AG04450 (cell line): ENCODE results near the gene DAD1. TPM values are rescaled to one million over a fixed set of nuclear protein-coding genes. Genes with fewer than 3 reads are reported as not detected.

Experiments used
- CTCF ChIA-PET: fragments of 300-600, 350-600 bp; formaldehyde crosslinking; extraction: SDS; loops from one replicate; lab custom pipeline; 2022; ENCODE audit warnings: antibody characterized with exemption, inconsistent platforms; lab: Charles Lee
- POLR2A ChIA-PET: fragments of 350-600 bp; formaldehyde crosslinking; extraction: SDS; loops from one replicate; lab custom pipeline; 2021; ENCODE audit warnings: antibody characterized with exemption, inconsistent platforms; lab: Yijun Ruan, JAX
- DNase-seq: peaks from one replicate; pipeline ENCODE4 v3.0.0-alpha.2; 2011; ENCODE audit warnings: low read depth, low spot score
- H3K27ac ChIP-seq: one replicate; pipeline ENCODE4 v1.5.1; 2012; ENCODE audit warnings: low read depth, low read length, control low read depth
- H3K27me3 ChIP-seq: one replicate; pipeline ENCODE4 v1.6.0; 2012; ENCODE audit warnings: low read length; ENCODE audit not compliant: control insufficient read depth, insufficient read depth
- H3K4me3 ChIP-seq: 2 replicates; pipeline ENCODE4 v1.5.1; 2011; ENCODE audit warnings: mild to moderate bottlenecking, low read depth, low read length, control low read depth
- H3K9me3 ChIP-seq: 2 replicates; pipeline ENCODE4 v1.5.1; 2012; ENCODE audit warnings: low read length; ENCODE audit not compliant: control insufficient read depth, insufficient read depth
- polyA plus RNA-seq: library from polyadenylated mRNA; depleted of rRNA; stranded (reverse); fragments of >200 nt; gene quantifications from 2 replicates; pipeline ENCODE4 v1.2.3, GENCODE V29; 2011
- TF ChIP-seq, protein P1 (sequence below): IDR thresholded peaks from 2 replicates; pipeline ENCODE4 v1.5.1; 2011; ENCODE audit warnings: low read depth, low read length, control low read depth, inconsistent platforms

Gene DAD1
- polyA plus RNA-seq, 1 experiment: 467 TPM

DNA sequence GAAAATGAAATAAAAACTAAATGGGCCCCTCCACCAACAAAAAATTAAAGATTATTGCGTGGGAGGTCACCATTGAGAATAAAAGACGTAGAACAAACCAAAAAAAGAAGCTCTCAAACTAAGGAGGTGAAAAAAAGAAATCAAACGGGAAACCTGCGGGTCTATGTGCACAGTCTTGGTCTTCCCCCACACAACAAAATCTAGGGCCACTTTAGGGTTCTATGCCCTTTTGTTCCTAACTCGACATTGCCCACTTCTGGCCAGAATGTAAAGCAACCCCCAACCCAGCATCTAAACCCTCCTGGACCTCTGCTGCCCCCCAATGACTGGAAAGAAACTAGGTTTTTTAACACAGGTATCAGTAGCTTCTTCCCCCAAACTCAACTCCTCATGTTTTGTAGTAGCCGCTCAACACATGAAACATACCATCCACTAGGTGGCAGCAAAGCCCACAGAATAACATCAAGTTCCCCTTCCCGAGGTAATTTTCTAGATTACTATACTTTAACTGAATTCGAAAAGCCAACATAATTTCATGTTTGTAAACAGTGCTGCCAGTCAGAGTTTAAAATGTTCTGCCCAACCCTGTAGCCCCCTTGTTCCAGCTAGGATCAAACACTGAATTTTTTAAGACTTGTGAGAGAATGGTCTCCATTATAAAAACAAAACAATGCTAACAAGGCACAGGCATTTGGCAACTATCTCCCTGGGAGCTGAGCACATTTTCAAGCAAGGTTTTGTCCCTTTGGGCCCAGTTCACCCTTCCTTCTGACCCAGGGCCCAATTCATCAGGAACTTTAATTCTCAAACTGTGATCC is 18.7 kb downstream of the DAD1 start:
- POLR2A ChIA-PET: interaction anchor here (0.7 to 0.8 kb wide), 2 partner anchors 19 to 281 kb away, joined by 3 to 4 read pairs; no protein-coding TSS in a partner anchor
- no peak for DNase-seq
- TF ChIP-seq, protein P1, sequence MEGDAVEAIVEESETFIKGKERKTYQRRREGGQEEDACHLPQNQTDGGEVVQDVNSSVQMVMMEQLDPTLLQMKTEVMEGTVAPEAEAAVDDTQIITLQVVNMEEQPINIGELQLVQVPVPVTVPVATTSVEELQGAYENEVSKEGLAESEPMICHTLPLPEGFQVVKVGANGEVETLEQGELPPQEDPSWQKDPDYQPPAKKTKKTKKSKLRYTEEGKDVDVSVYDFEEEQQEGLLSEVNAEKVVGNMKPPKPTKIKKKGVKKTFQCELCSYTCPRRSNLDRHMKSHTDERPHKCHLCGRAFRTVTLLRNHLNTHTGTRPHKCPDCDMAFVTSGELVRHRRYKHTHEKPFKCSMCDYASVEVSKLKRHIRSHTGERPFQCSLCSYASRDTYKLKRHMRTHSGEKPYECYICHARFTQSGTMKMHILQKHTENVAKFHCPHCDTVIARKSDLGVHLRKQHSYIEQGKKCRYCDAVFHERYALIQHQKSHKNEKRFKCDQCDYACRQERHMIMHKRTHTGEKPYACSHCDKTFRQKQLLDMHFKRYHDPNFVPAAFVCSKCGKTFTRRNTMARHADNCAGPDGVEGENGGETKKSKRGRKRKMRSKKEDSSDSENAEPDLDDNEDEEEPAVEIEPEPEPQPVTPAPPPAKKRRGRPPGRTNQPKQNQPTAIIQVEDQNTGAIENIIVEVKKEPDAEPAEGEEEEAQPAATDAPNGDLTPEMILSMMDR: peak; percentile 68
- Histone ChIP-seq H3K4me3 (no peak overlapping the region), H3K27ac (no peak overlapping the region), H3K9me3 (no peaks in the 10 kb centered on the region), H3K27me3 (no peaks in the 10 kb centered on the region)
- CTCF ChIA-PET: interaction anchor here (0.5 to 6.1 kb wide), 89 partner anchors 8 to 524 kb away, joined by 3 to 113 read pairs (median 4); partner anchors contain the start of genes ABHD4, ACIN1, DAD1 and HAUS4

DNA sequence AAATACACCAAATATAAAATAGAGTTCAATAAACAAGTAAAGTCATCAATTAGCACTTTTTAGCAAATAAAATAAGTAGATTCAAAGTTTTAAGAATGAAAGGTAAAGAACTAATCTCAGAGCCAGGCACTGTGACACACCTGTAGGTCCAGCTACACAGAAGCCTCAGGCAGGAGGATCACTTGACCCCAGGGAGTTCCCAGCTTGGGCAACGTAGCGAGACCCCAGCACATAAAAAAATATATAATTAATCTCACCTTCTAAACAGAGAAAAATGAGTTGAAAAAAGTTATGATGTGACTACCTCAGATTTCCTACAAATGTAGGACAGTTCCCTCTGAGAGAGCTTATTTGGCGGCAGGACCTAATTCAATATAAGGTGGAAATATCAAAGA is 19.3 kb downstream of the DAD1 start:
- TF ChIP-seq, protein P1: no peak
- POLR2A ChIA-PET: interaction anchor here (0.7 kb wide), 1 partner anchor 281 kb away, joined by 4 read pairs; no protein-coding TSS in a partner anchor
- CTCF ChIA-PET: interaction anchor here (0.5 to 6.1 kb wide), 87 partner anchors 9 to 525 kb away, joined by 3 to 113 read pairs (median 4); partner anchors contain the start of genes ABHD4, ACIN1, DAD1 and HAUS4
- no peak for DNase-seq
- H3K27ac ChIP-seq: no peak overlapping the region
- H3K27me3 ChIP-seq: no peaks in the 10 kb centered on the region
- no peaks in the 10 kb centered on the region for H3K9me3 ChIP-seq
- H3K4me3 ChIP-seq: no peak overlapping the region

DNA sequence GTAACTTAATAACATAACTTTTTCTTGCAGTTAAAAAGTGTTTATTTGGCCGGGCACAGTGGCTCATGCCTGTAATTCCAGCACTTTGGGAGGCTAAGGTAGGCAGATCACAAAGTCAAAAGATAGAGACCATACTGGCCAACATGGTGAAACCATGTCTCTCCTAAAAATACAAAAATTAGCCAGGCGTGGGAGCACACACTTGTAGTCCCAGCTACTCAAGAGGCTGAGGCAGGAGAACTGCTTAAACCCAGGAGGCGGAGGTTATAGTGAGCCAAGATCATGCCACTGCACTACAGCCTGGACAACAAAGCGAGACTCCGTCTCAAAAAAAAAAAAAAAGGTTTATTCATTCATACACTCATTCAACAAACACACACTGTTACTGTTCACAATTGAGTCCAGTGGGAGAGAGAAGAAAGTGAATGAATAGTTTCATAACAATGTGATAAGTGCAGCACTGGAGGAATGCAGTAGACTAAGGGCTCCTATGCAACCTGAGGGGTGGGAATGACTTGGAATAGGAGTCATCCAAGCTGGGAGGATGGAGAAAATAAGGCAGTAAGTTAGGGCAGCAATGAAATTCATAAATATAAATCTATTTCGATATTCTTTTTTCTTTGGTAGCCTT is 19.8 kb downstream of the DAD1 start:
- no peak for DNase-seq
- no peak overlapping the region for H3K27ac ChIP-seq
- POLR2A ChIA-PET: no interaction called here
- no peaks in the 10 kb centered on the region for H3K27me3 ChIP-seq
- TF ChIP-seq, protein P1: no peak
- H3K9me3 ChIP-seq: no peaks in the 10 kb centered on the region
- H3K4me3 ChIP-seq: no peak overlapping the region
- CTCF ChIA-PET: interaction anchor here (0.8 to 6.1 kb wide), 37 partner anchors 9 to 525 kb away, joined by 3 to 113 read pairs (median 8); partner anchors contain the start of genes ABHD4, ACIN1, DAD1 and OXA1L

DNA sequence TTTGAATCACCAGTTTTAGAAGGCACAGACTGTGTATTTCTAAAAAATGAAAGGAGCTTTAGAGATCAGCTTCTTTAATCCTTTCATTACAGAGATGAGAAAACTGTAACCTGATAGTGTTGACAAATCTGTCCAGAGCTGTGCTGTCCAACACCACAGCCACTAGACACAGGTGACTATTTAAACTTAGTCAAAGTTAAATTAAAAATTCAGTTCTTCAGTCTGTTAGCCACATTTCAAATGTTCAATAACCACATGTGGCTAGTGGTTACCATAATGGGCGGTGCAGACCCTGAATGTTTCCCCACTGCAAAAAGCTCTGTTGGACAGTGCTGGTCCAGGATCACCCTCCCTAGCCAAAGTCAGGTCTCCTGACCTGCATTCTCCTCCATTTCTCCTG is 21.6 kb downstream of the DAD1 start:
- TF ChIP-seq, protein P1: no peak
- POLR2A ChIA-PET: no interaction called here

More for the DNA sequence above, 21.6 kb downstream of the DAD1 start:
- H3K9me3 ChIP-seq: no peaks in the 10 kb centered on the region
- no peak overlapping the region for H3K27ac ChIP-seq
- H3K4me3 ChIP-seq: no peak overlapping the region
- CTCF ChIA-PET: interaction anchor here (0.5 to 5.8 kb wide), 5 partner anchors 11 to 333 kb away, joined by 3 to 42 read pairs (median 5); no protein-coding TSS in a partner anchor
- DNase-seq: no peak
- H3K27me3 ChIP-seq: no peaks in the 10 kb centered on the region
